DMS53 (cell line): ENCODE measurements around the gene WNT3.

Experiments used
- DNase-seq: peaks from one replicate; lab custom pipeline; 2025; lab: John Stamatoyannopoulos, UW

Gene WNT3

DNA sequence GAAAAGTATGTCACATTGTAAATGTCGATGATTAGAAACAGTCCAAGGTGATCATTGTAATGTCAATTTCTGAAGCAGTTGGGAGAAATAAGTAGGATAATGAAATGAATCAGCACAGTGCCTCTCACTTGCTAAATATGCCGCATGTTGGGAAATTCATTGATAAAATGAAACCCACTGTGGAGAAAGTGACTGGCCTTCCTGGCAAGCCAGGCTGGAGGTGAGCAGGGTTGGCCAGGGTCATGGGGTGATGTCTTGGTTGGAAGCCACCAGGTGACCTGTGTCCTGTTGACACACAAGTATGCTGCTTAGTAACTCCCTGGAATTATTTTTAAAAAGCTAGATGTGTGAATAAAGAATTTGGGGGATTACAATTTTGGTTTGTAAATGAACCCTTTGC lies 18.0 kb upstream of the WNT3 start:
- no peak for DNase-seq

DNA sequence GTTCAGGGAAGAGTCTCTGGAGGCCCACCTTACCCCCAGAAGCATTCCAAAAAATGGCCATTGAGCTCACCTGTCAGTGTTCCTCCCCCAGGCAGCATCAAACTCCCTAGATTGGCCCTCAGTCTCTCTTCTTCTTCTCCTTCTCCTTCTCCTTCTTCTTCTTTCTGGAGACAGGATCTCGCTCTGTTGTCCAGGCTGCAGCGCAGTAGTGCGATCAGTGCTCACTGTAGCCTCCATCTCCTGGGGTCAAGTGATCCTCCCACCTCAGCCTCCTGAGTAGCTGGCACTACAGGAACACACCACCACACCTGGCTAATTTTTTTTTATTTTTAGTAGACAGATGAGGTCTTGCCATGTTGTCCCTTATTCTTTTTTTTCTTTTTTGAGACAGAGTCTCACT lies 16.4 kb upstream of the WNT3 start:
- DNase-seq = no peak

DNA sequence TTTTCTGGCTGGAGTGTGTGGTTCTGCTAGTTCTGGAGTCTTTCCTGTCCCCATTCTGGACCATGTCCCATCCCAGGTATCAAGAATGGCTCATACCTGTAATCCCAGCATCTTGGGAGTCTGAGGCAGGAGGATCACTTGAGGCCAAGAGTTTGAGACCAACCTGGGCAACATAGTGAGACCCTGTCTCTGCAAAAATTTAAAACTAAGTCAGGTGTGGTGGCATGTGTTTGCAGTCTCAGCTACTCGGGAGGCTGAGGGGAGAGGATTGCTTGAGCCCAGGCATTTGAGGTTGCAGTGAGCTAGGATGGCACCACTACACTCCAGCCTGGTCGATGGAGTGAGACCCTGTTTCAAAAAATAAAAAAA lies 15.3 kb upstream of the WNT3 start:
- DNase-seq = no peak

DNA sequence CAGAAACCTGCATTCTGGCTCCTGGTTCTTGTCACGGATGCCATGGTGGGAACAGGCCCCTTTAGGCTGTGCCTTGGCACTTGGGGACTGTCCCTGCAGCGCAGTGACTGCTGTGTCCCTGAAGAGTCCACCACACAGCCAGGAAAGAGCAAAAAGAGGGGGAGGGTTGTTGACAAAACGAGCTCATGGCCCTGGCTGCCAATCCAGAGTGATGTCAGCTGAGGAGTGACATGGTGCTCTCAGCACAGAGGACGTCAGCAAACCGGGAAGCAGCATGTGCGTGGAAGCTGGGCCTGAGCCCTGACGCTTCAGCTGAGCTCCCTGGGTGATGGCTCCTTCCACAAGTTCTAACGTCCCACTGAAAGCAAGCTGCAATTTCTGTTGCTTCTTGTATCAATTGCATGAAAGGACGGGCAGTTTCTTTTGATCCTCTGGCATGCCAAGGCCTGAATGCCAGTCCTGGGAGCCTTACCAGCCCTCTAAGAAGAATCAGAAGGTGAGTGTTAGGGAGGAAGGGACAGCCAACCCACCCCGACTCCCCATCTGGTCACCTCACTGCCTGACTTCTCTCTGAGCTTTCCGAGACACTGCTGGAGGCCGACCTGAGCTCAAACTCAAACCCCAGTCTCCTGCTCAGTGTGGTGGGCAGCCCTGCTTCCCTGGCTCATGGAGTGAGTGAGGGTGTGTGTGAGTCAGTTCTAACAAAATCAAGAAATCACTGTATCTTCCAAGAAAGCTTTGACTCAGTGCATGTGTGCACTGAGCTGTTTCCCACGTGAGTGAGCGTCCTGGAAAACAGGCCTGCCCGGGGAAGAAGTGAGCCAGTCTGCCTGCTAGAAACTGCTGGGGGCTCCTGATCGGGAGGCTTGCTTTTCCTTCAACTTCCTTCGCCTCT lies 14.7 kb upstream of the WNT3 start:
- DNase-seq = peak; percentile 89

DNA sequence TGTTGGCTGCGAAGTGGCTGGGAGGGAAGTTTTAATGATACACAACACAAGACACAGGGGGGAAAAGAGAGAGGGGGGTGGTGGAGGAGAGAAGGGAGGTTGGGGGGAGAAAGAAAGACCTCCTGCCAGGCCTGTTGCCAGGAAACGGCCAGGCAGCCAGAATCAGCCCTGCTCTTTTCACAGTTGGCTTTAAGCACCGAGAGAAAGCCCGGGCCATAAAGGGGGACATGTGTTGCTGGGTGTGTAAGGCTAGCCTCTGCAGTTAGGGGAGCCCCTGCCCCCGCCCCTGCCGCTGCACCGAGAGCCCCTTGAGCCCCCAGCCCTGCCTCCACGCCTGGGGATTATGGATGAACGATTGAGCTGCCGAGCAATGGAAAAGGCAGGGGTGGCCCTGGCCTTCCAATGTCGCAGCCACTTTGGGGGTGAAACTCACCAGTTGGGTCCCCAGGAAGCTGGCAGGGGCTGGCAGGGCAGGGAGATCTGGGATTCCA lies 13.9 kb upstream of the WNT3 start:
- DNase-seq = no peak

DNA sequence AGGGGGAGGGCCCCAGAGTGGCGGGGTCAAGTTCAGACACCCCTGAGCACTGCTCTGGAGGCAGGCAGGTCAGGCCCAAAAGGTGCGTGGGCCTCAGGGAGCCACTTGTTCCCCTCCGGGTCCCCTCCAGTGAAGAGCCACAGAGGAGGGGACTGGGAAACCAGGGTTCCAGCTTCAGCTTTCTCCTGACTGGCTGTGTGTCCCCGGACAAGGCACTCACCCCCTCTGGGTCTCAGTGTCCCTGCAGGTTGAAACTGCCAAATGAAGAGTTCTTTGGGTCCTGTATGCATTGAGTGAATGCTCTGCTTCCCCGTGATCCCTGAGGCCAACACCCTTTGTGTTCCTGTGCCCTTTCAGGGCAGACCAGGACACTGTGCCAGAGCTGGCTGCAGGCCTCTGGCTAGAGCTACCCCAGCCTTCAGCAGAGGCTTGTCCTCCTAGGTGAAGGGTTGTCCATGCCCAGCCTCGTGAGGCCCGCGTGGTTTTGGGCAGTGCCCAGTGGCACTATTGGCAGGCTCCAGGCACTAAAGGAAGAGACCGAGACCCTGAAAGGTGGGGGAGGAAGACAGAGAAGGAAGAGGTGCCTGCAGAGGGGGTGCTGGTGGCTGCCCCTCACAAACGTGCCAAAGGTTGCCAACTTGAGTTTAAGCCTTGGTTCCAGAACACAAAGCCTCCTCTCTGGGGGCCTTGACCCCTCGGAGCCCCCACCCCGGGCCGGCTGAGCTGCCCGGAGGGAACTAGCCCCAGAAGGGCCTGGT lies 13.3 kb upstream of the WNT3 start:
- DNase-seq = no peak

DNA sequence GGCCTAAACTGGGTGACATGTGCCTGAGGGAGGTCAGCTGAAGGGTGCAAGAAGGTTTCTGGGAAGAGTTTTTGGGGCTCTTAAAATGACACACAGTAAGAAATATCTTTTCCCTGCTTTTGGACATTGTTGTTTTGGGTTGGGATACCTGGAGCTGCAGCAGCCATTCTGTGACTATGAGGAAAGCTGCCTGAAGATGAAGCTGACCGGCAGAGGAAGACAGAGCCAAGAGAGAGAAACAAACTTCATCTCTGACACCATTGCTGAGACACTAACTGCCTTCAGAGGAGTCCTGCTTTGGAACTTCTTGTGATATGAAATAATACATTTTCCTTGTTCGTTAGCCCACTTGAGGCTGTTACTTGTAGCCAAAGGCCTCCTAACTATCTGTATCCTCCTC lies 8.8 kb upstream of the WNT3 start:
- no peak for DNase-seq

DNA sequence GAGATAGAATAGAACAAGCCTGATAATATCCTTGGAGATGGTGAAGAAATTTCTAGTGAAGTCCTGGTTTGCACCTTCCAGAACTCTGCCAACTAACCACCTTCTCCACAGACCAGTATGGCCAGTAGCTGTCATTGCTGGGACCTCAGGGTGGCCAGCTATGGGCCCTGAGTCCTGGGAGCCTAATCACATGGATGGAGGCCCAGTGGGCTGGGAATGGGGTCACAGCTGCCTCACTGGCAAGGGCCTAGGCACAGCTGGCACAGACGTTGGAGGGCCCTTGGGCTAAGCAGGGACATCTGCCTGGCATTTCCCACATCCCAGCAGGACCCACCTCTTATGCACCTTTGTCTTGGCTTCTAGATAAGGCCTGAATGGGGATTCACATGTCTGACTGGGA lies 7.6 kb upstream of the WNT3 start:
- DNase-seq = no peak

DNA sequence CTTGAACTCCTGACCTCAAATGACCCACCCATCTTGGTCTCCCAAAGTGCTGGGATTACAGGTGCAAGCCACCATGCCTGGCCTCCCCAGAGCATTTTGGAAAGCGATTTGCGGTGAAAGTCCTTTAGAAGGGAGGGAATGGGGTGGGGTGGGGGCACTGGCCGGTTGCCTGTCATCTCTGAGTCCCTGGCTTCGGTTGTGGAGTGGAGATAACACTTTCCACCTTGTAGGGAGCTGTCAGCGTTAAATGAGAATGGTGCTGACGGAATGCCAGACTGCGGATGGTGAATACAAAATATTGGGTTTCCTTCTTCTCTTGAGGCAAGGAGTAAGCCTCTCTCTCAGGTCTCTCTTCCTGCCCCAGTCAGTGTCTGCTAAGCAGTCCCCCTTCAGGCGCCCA lies 5.2 kb upstream of the WNT3 start:
- DNase-seq = no peak

DNA sequence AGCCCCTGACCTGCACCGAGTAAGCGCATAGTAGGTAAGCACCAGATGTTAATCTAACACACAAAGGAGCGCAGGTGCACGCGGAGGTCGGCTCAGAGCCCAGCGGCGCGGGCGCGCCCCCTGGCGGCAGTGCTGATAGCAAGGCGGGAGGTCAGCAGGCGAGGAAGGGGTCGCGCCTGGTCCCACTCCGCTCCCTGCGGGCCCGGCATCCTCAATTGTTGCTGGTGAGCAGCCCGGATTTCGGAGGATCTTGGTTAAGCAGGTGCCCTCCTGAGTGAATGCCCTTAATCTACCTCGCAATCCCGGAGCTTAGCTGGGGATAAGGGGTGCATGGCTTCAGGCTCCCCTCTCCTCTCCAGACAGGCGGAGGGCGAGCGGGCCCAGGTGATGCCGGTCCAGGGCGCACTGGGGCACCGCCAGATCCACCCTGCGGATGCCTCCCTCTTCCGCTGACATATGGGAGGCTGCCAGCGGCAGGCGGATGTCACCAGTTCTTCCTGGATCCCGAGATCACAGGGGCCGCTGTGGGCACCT lies 4.0 kb upstream of the WNT3 start:
- peak; percentile 98 for DNase-seq

DNA sequence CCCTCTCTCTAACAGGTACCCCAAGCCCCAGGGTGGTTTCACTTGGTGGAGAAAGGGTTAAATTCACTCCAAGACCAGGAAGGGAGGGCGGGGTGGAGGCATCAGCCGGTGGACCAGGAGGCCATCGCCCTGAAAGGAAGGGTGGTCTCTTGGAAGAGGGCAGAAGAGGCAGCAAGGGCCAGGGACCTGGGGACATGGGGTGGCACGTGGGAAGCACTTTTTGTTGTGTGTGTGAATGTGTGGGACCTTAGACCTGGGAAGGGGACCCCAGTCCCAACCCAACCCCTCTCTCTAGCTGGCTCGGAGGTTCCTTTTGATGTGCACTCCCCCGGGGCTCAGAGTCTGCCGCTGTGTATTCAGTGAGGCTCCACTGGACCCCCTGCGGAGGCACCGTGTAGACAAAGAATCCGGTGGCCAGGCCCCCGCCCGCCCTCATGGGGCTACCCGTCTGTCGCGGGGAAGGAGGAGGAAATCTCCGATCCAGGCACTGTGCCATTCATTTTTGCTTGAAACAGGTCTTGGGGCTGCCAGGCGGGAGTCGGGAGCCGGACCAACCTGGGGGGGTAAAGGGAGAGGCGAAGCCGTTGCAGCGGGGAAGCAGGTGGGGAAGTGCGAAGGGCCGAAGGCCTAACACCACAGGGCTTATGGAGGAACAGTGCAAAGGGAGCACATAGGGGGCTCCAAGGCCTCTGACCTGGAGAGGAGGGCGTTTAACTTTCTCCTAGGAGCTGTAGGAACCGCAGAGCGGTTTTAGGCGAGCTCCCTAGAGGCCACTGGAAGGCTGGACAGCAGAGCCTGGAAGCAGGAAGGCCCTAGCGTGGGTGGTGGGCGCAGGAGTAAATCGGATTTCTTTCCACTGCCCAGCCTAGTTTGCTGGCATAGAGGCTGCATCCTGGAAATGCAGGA lies 3.2 kb upstream of the WNT3 start:
- no peak for DNase-seq

DNA sequence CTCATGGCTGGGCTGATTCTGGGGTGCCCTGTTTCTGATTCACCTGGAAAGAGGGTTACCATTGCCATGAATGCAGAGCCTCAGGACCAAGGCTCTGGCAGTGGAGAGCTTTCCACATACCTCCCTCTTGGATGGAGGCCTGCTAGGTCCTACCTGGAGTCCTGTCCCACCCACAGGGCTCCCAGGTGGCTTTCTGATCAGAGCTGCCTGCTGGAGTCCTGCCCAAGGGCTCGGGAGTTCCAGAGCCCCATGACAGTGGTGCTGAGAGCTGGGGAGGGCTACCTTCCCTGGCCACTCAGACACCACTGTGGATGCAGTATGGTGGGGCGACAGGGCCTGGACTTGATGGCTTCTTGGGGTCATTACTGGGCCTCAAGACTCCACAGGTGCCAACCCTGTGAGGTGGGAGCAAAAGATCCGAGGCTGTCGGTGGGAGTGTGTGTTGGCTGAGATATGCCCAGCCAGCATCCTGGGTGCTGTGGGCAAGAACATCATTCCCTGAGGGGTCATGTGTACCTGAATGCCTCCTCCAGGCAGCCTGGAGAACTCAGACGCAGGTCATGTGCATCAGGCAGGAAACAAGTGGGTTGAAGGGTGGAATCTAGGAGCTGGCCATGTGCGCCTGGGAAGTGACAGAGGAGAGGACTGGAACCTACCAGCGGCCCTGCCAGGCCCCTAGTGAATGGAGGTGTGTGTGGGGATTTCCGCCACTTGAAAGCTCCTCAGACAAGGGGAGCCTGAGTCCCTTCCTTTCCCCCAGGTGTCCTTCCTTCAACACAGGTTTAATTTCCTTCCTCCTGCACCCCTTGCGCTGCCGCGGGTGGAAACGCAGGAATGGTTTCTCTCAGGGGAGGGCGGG lies 2.3 kb upstream of the WNT3 start:
- DNase-seq = peak; percentile 44

DNA sequence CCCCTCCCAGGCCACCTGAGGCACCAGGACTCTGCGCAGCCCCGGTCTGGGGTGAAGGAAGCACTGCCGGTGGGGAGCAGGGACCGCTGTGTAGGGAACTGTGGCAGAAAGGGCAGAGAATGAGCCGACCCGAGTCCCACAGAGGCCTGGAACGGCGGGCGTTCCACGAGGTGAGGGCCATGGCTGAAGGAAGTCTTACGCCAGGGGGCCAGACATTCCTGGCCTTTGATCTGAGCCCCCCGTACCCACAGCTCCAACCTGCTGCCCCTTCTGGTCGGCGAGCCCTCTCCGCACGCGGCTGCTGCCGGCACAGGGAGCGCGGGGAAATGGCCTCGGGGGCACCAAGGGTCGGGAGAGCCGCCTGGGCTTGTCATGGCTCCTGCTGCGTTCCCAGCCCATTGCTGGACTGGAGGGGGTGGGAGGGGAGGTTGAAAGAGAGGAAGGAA lies 1.4 kb upstream of the WNT3 start:
- DNase-seq = no peak

DNA sequence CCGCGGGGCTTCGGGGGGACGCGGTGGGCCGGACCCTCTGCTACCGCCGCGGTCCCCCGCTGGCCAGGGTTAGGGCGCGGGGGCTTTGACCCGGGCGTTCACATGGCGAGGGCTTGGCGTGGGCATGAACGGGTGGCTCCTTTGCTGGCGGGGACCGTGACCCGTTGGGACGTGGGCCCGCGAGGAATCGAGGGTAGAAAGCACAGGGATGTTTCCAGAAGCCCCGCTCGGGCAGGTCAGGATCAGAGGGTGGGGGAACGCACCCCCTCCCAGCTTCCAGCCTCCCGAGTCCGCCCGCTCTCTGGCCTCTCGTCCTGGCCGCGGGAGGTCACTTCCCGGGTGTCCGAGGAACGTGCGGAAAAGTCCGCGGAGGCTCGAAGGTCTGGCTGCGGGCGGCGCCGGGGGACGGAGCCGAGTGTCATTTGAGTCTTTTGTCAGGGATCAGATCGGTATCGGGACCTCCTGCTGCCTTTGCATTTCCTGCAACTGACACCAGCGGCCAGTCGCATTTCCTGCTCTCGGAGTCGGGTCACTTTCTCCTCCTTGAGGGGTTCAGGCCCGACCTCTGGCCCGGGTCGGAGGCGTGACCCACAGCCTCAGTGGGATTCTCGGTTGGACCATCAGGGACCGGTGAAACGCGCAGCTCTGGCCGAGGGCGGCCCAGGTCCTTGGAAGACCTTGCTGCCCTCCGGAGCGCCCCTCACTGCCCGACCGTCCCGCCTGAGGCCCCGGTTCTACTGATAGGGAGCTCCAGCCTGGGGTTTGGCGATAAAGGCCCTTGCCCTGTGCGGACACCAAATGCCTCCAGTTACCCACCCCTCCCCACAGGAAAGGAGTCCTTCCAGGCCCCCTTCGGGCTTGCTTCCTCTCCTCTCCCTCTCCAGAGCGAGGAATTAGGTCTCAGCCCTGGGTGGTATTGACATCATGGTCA lies 702 bp upstream of the WNT3 start:
- peak; percentile 71 for DNase-seq

DNA sequence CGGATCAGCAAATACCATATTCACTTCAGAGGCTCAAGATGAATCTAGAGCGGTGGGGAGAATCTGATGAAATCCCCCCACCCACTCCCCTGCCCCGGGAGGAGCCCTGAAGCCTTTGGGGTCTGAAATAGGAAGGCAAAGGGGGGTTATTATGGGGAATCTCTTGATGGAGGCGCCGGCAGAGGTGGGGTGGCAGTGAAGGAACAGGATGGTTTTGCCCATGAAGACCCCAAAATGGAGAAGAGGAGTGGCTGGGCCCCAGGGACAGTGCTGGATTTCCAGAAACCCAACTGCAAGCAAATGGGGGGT lies 637 bp downstream of the WNT3 start:
- no peak for DNase-seq

DNA sequence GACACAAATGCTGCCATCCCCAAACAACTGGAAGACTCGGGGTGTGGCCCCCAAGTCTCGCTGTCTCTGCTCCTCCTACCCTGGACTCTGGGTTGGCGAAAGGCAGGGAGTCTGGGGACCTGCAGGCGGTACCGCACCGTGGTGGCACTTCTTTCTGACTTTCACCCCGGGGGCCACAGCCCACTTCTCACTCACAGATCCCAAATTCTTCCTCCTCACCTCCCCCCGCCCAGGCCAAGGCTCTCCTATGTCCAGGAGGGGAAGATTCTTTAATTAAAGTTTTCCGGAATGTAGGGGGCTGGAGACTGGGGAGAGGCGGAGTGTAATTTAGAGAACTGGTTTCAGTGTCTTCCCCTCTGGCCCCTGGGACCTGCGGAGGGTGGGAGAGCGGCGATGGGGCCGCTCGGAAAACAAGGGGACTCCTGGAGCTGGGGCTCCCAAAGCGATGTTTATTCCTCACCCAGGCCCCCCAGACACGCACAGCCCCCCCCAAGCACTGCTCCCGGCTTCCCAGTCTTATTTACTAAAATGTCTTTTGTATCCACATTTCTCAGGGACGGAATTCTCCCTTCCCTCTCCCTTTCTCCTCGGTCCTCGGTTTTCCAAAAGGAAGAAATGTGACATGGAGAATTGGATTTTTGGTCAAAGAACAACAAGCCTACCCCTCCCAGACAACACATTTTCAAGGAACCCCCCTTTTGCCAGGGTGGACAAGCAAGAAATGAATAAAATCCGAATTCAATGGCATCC lies 1.2 kb downstream of the WNT3 start:
- no peak for DNase-seq

DNA sequence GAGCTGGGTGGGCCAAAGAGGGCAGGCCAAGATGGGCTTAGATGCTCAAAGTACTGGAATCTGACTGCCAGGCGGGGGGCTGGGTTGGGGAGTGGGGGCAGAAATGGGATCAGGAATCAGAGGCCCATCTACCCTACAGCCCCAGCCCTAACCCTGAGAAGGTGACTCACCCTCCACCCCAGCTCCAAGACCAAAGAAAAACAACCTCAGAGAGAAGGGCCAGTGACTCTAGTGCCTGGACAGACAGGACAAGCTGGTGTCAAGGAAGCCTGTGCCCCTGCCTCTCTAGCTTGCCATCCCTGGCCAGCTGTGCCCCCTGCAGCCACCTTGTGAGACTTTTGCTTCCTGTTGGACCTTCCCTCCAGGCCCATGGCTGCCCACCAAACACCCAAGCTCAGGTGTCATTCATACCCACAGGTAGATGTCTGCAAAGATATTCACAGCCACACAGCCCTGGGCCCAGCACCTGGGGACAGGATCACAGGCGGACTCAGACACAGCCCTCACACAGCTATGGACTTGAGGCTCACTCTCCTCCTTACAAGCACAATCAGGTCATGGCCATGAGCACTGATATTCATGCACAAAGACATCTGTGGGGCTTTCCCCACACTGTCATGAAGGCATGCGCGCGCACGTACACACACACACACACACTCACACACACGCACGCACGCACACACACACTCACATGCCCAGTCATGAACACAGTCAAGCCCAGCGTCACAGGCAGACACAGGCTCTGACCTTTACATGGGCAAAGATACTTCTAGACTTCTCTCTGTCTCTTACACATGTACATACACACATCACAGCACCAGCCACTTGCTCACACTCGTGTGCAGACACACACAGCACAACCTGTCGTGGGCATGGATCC lies 2.8 kb downstream of the WNT3 start:
- no peak for DNase-seq

DNA sequence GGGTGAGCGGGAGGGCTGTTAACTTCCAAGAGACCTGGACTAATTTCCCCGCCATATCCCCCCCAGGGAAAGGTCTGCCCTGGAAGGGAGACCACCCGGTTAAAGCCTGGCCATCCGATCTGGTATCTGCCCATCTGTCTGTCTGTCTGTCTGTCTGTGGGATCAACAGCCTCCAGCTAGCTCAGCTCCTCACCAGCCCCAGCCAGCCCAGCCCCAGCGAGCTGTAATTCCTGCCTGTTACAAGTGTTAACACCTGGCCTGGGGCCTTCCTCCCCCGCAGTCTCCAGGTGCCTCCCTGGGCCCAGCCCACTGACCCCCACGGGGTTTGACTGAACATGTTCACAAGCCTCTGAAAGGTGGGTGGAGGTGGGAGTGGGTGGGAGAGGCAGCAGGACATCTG lies 4.0 kb downstream of the WNT3 start:
- peak; percentile 20 for DNase-seq
